LNCaP clone FGC (cell line): ENCODE measurements around the gene HSPB2.

Experiments
- DNase-seq: peaks from one replicate; pipeline ENCODE4 v3.0.0-alpha.2; 2011; ENCODE audit warnings: low read depth
- H3K4me3 ChIP-seq: 2 replicates; pipeline ENCODE4 v1.5.1; 2011; ENCODE audit warnings: mild to moderate bottlenecking, low read depth, low read length, control low read depth
- CTCF ChIP-seq: IDR thresholded peaks from 2 replicates; pipeline ENCODE4 v1.5.1; 2012; ENCODE audit warnings: mild to moderate bottlenecking; ENCODE audit not compliant: control insufficient read depth, insufficient read depth; ENCODE audit errors: extremely low read depth

Gene HSPB2

GRCh38 chr11:111912535-111912934 lies at the start of gene HSPB2:
HSPB2 (plus strand) TSS chr11:111912734; CDS start chr11:111912830, 96 bp downstream.
- H3K4me3 ChIP-seq = no peak within 1 kb of the TSS
- TF ChIP-seq CTCF = no peak
- DNase-seq = no peak

GRCh38 chr11:111870113-111870512 lies 42.4 kb upstream of the HSPB2 start:
- H3K4me3 ChIP-seq = peak overlapping the region; percentile 82
- no peak for DNase-seq
- no peak for TF ChIP-seq CTCF

GRCh38 chr11:111870522-111870885 lies 42.0 kb upstream of the HSPB2 start:
- no peak for TF ChIP-seq CTCF
- peak overlapping the region; percentile 82 for H3K4me3 ChIP-seq
- DNase-seq = no peak

GRCh38 chr11:111870886-111871692 lies 41.4 kb upstream of the HSPB2 start, which contains the start of gene ALG9:
ALG9 (minus strand) TSS chr11:111871581; CDS start chr11:111871482, 99 bp downstream.
- TF ChIP-seq CTCF = 0 out of 2 replicates have a peak, but pooled peaks have one; percentile 19
- peak; percentile 53 for DNase-seq
- H3K4me3 ChIP-seq = peak within 1 kb of the TSS; percentile 82

GRCh38 chr11:111871693-111872161 lies 40.8 kb upstream of the HSPB2 start:
- H3K4me3 ChIP-seq = peak overlapping the region; percentile 82
- DNase-seq = no peak
- TF ChIP-seq CTCF = no peak

GRCh38 chr11:111878385-111878848 lies 34.1 kb upstream of the HSPB2 start:
- TF ChIP-seq CTCF = peak; percentile 35
- peak; percentile 23 for DNase-seq
- H3K4me3 ChIP-seq = peak overlapping the region; percentile 75
